GM08714 (cell line): ENCODE data around the gene POLR2A.
A peak's percentile ranks its signal among the peaks of the same experiment; 100 is the strongest.

Experiments
- H3K4me3 ChIP-seq: fragments of 200-500 bp; sonication (Bioruptor generic); 2 replicates; pipeline ENCODE4 v1.5.1; 2014; ENCODE audit warnings: mild to moderate bottlenecking, low read length, inconsistent platforms
- ZNF274 ChIP-seq: IDR thresholded peaks from 2 replicates; pipeline ENCODE4 v1.6.1; 2012; ENCODE audit warnings: mild to moderate bottlenecking, low read depth, low read length

Gene POLR2A

GRCh38 chr17:7523033-7523432 lies 38.9 kb downstream of the POLR2A start:
- H3K4me3 ChIP-seq, result no peak overlapping the region
- TF ChIP-seq ZNF274, result no peak

- no peak for TF ChIP-seq ZNF274
- no peak overlapping the region for H3K4me3 ChIP-seq
Measured at GRCh38 chr17:7528842-7529241, 44.7 kb downstream of the POLR2A start.

GRCh38 chr17:7530023-7530900 lies 46.1 kb downstream of the POLR2A start:
- no peak for TF ChIP-seq ZNF274
- no peak overlapping the region for H3K4me3 ChIP-seq

GRCh38 chr17:7538050-7538449 lies 53.9 kb downstream of the POLR2A start:
- TF ChIP-seq ZNF274, result no peak
- no peak overlapping the region for H3K4me3 ChIP-seq

GRCh38 chr17:7538891-7539545 lies 54.9 kb downstream of the POLR2A start:
- no peak for TF ChIP-seq ZNF274
- H3K4me3 ChIP-seq, result no peak overlapping the region

GRCh38 chr17:7541074-7541621 lies 57.0 kb downstream of the POLR2A start:
- no peak overlapping the region for H3K4me3 ChIP-seq
- TF ChIP-seq ZNF274, result no peak

GRCh38 chr17:7544911-7545310 lies 60.7 kb downstream of the POLR2A start:
- no peak overlapping the region for H3K4me3 ChIP-seq
- TF ChIP-seq ZNF274, result no peak

- TF ChIP-seq ZNF274, result no peak
- peak within 1 kb of the TSS; percentile 66 for H3K4me3 ChIP-seq
Measured at GRCh38 chr17:7548585-7549400, 64.6 kb downstream of the POLR2A start, which contains the start of gene TNFSF12. Gene TNFSF12, plus strand, starts transcription at chr17:7549058. Its CDS starts 96 bp downstream, at chr17:7549154.
